Keratinocyte (primary cell): ENCODE measurements around the gene NETO2. TPM values are rescaled to one million over a fixed set of nuclear protein-coding genes. Genes with fewer than 3 reads are reported as not detected.

ENCODE experiments used
- DNase-seq: peaks from one replicate; pipeline ENCODE4 v3.0.0-alpha.2; 2011; ENCODE audit warnings: low read depth, missing footprints, low spot score
- FAIRE-seq: peaks from 2 replicates; lab custom pipeline; 2011; peaks lifted over from hg19 to GRCh38; lab: Jason Lieb, UNC
- H2AFZ ChIP-seq: 2 replicates; pipeline ENCODE4 v1.6.0; 2012; ENCODE audit warnings: low read length, control low read depth, inconsistent platforms; ENCODE audit not compliant: control insufficient read depth
- H3K27ac ChIP-seq: 2 replicates; pipeline ENCODE4 v1.5.1; 2011; ENCODE audit warnings: low read length; ENCODE audit not compliant: control insufficient read depth, insufficient read depth
- H3K27me3 ChIP-seq: 3 replicates; pipeline ENCODE4 v1.6.0; 2011; ENCODE audit warnings: low read length; ENCODE audit not compliant: control insufficient read depth, insufficient read depth; ENCODE audit errors: extremely low read depth
- H3K36me3 ChIP-seq, 2 experiments: 2 replicates in 1 of 2; 3 replicates in 1 of 2; pipeline ENCODE4 v1.5.1; 2011; ENCODE audit warnings: low read length in 2 of 2, mild to moderate bottlenecking in 1 of 2; ENCODE audit not compliant: control insufficient read depth in 2 of 2, insufficient read depth in 2 of 2; ENCODE audit errors: extremely low read depth in 1 of 2
- H3K4me1 ChIP-seq: 3 replicates; pipeline ENCODE4 v1.5.1; 2011; ENCODE audit warnings: low read length; ENCODE audit not compliant: control insufficient read depth, insufficient read depth; ENCODE audit errors: extremely low read depth
- H3K4me2 ChIP-seq: 3 replicates; pipeline ENCODE4 v1.6.0; 2011; ENCODE audit warnings: low read depth, low read length; ENCODE audit not compliant: control insufficient read depth, insufficient read depth; ENCODE audit errors: extremely low read depth
- H3K4me3 ChIP-seq, 3 experiments: fragments of 200-600 bp in 1 of 3; sonication (generic) in 1 of 3; 2 replicates in 2 of 3; 3 replicates in 1 of 3; pipeline ENCODE4 v1.5.1; 2011 to 2016; ENCODE audit warnings: low read length in 3 of 3, mild to moderate bottlenecking in 3 of 3, control low read depth in 2 of 3, inconsistent platforms in 1 of 3, low read depth in 1 of 3, mixed read lengths in 1 of 3, mixed run types in 1 of 3, moderate library complexity in 1 of 3; ENCODE audit not compliant: control insufficient read depth in 2 of 3, insufficient read depth in 2 of 3; ENCODE audit errors: extremely low read depth in 1 of 3
- H3K79me2 ChIP-seq: 2 replicates; pipeline ENCODE4 v1.6.0; 2012; ENCODE audit warnings: low read length; ENCODE audit not compliant: control insufficient read depth, insufficient read depth
- H3K9ac ChIP-seq: 3 replicates; pipeline ENCODE4 v1.6.0; 2011; ENCODE audit warnings: low read length; ENCODE audit not compliant: control insufficient read depth, insufficient read depth; ENCODE audit errors: extremely low read depth
- H3K9me1 ChIP-seq: 3 replicates; pipeline ENCODE4 v1.6.0; 2011; ENCODE audit warnings: low read length; ENCODE audit not compliant: control insufficient read depth, insufficient read depth; ENCODE audit errors: extremely low read depth
- H3K9me3 ChIP-seq: 2 replicates; pipeline ENCODE4 v1.5.1; 2012; ENCODE audit warnings: low read depth, low read length; ENCODE audit not compliant: control insufficient read depth
- H4K20me1 ChIP-seq: 3 replicates; pipeline ENCODE4 v1.6.0; 2011; ENCODE audit warnings: low read length; ENCODE audit not compliant: control insufficient read depth, insufficient read depth; ENCODE audit errors: extremely low read depth
- EZH2 ChIP-seq: IDR thresholded peaks from one replicate; pipeline ENCODE4 v1.6.1; 2012; ENCODE audit warnings: inconsistent platforms, mild to moderate bottlenecking, low read length, moderate library complexity
- dilution Hi-C: fragments of 300-500 bp; cut with MboI; formaldehyde crosslinking; loops from one replicate; pipeline ENCODE4 v1.7.0; 2020; ENCODE audit warnings: low sequenced_read_pairs; ENCODE audit not compliant: extremely low pct_ligation_motif_present
- polyA plus RNA-seq, 5 experiments: library from polyadenylated mRNA; depleted of rRNA in 3 of 5; stranded (reverse) in 3 of 5; stranded (forward) in 1 of 5; unstranded in 1 of 5; fragments of >200 nt; gene quantifications; 1 replicate in 1 of 5; 2 replicates in 3 of 5; 3 replicates in 1 of 5; pipeline versions ENCODE4 v1.2.1 to v1.2.3, GENCODE V29; 2011 to 2012; ENCODE audit warnings: missing spikeins in 2 of 5, low read depth in 1 of 5, low replicate concordance in 1 of 5
- TF ChIP-seq, protein P1 (sequence below), 3 experiments: IDR thresholded peaks in 1 of 3; conservative IDR thresholded peaks in 1 of 3; optimal IDR thresholded peaks in 1 of 3; 2 replicates in 2 of 3; 3 replicates in 1 of 3; pipeline versions ENCODE3 to v1.5.1; 2011; ENCODE audit warnings: low read length in 3 of 3, mild to moderate bottlenecking in 3 of 3, moderate library complexity in 2 of 3, control low read depth in 1 of 3, inconsistent platforms in 1 of 3; ENCODE audit not compliant: insufficient read depth in 2 of 3; ENCODE audit errors: extremely low read depth in 1 of 3

Gene NETO2
- polyA plus RNA-seq, 1 donor (not counting 4 experiments of a cell fraction or from before 2014, with no cell fraction given), result 74.4 TPM

GRCh38 chr16:47036201-47036600 is 107.5 kb downstream of the NETO2 start:
- dilution Hi-C loops, result no loop called here
- Histone ChIP-seq H4K20me1 (no peaks in the 10 kb centered on the region), H3K27ac (no peak overlapping the region), H3K9me3 (no peaks in the 10 kb centered on the region), H3K4me2 (no peak overlapping the region), H3K9ac (no peak overlapping the region), H3K9me1 (no peaks in the 10 kb centered on the region), H3K36me3 (no peaks in the 10 kb centered on the region), H2AFZ (no peak overlapping the region), H3K27me3 (no peaks in the 10 kb centered on the region), H3K4me1 (peaks cover 3% of the 10 kb centered on the region), H3K4me3 (no peak overlapping the region), H3K79me2 (no peaks in the 10 kb centered on the region)
- DNase-seq (no peak), FAIRE-seq (no peak)
- TF ChIP-seq EZH2, result no peak
- TF ChIP-seq, protein P1, sequence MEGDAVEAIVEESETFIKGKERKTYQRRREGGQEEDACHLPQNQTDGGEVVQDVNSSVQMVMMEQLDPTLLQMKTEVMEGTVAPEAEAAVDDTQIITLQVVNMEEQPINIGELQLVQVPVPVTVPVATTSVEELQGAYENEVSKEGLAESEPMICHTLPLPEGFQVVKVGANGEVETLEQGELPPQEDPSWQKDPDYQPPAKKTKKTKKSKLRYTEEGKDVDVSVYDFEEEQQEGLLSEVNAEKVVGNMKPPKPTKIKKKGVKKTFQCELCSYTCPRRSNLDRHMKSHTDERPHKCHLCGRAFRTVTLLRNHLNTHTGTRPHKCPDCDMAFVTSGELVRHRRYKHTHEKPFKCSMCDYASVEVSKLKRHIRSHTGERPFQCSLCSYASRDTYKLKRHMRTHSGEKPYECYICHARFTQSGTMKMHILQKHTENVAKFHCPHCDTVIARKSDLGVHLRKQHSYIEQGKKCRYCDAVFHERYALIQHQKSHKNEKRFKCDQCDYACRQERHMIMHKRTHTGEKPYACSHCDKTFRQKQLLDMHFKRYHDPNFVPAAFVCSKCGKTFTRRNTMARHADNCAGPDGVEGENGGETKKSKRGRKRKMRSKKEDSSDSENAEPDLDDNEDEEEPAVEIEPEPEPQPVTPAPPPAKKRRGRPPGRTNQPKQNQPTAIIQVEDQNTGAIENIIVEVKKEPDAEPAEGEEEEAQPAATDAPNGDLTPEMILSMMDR (optimal IDR thresholded peaks at IDR 0.05 in 1 of 3, IDR thresholded peaks at IDR 0.05 in 1 of 3, conservative IDR thresholded peaks at IDR 0.05 in 1 of 3; ENCODE audit: extremely low read depth in 1 of 3, insufficient read depth in 2 of 3, low read length in 3 of 3), result no peak

GRCh38 chr16:47035436-47035835 is 108.3 kb downstream of the NETO2 start:
- H3K4me1 ChIP-seq, result peaks cover 3% of the 10 kb centered on the region
- no peak overlapping the region for H3K27ac ChIP-seq
- FAIRE-seq, result no peak
- H3K9ac ChIP-seq, result no peak overlapping the region
- no peaks in the 10 kb centered on the region for H4K20me1 ChIP-seq
- H3K9me1 ChIP-seq, result no peaks in the 10 kb centered on the region
- no peak for DNase-seq
- H3K4me3 ChIP-seq, result no peak overlapping the region
- no peaks in the 10 kb centered on the region for H3K9me3 ChIP-seq
- TF ChIP-seq, protein P1 (optimal IDR thresholded peaks at IDR 0.05 in 1 of 3, IDR thresholded peaks at IDR 0.05 in 1 of 3, conservative IDR thresholded peaks at IDR 0.05 in 1 of 3; ENCODE audit: extremely low read depth in 1 of 3, insufficient read depth in 2 of 3, low read length in 3 of 3), result no peak
- TF ChIP-seq EZH2, result no peak
- H3K4me2 ChIP-seq, result no peak overlapping the region
- dilution Hi-C loops, result no loop called here
- no peak overlapping the region for H2AFZ ChIP-seq
- no peaks in the 10 kb centered on the region for H3K79me2 ChIP-seq
- H3K27me3 ChIP-seq, result no peaks in the 10 kb centered on the region
- H3K36me3 ChIP-seq, result no peaks in the 10 kb centered on the region
